HG02759 (cell line): ENCODE data around the gene RASA2.
"Not testable (repeated sequence)": the region's sequence is repeated elsewhere in the genome, so short reads cannot be mapped to it uniquely, and the experiment has no call there.

ENCODE experiments used
- ATAC-seq: cut with Tn5 transposase; IDR thresholded peaks from one replicate; pipeline ENCODE4 v1.9.1; 2021; ENCODE audit warnings: mild to moderate bottlenecking, moderate library complexity; ENCODE audit not compliant: unreplicated experiment

RASA2 gene

DNA sequence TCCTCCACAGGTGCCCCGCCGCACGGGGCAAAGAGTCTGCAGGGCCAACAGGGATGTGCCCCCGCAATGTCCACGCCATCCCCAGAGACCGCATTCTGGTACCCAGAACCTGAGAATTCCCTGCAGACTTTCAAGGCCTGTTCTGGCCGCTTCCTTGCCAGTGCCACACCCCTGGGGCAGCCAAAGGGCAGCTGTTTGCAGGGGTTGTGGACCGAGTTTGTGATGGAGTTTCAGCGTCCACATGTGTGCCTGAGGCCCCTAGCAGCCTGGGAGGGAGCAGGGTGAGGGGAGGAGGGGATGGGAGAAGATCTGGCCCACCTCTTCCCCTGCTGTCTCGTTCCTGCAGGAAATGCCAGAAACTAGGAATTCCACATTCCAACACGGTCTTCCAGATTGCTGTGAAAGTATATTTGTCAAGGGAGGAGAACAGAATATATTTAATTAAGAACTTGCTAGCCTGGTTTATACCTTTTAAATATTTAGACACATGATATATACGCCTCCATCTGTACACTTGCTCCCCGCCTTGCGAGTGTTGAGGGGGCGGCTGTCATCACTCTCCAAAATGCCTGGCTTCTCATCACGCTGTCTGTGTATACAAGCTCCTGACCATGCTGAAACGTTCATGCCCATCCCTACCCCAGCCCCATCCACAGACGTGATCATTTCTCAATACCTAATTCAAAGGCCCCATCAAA is 31.1 kb upstream of the RASA2 start:
- no peak for ATAC-seq

DNA sequence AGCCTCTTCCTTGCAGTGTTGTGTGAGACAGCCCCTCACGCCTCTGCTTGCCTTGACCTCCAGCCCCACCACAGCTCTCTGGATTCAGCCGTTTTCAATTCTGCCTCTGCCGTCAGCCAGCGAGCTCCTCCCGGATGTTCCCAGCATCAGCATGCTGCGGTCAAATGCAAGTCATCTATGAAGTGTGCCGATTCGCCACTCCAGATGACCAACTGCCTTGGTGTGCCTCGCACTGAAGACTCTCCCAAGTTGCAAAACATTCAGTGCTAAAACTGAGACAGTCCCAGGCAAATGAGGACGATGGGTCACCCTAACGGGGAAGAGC is 30.6 kb upstream of the RASA2 start:
- no peak for ATAC-seq

DNA sequence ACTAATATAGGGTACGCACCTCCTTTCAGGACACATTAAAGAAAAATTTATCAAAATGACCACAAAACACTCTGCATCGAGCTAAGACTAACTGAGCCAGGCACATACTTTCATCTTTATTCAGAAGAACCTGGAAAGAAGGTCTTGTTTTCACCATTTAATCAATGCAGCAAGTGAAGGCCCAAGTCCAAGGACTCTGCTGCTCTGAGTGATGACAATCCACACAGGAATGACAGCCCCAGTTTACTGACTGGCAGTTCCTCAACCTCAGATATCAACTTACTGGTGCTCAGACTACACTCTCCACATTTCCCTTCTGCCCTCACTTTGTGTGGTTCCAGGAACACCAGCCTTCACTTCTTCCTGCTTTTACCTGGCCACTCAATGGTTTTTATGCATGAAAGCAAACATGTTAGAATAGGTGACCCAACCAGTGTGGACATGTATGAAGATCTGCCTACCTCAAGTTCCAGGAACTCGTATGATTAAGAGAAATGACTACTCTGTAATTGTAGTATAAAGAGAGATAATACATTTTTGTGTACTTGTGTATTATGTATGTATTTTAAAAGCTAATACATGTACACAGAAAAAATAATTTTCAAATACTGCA is 29.1 kb upstream of the RASA2 start:
- ATAC-seq, result no peak

DNA sequence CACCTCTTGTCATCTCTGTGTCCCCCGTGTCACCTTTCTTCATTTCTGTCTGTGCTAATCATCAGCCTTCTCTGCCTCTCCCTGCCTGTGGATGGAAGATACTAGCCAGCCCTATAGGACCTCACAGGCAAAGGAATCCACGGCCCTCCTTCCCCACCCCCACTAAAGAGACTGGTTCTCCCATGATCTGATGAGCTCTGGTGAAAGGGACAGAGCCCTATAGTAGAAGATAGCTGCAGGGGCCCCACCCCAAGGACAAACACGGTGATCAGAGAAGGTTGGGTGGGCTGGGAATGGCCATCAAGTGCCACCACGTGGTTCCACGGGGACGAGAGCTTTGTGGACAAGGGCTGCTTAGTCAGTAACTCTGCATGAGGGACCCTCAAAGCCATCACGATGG is 27.8 kb upstream of the RASA2 start:
- ATAC-seq, result no peak

DNA sequence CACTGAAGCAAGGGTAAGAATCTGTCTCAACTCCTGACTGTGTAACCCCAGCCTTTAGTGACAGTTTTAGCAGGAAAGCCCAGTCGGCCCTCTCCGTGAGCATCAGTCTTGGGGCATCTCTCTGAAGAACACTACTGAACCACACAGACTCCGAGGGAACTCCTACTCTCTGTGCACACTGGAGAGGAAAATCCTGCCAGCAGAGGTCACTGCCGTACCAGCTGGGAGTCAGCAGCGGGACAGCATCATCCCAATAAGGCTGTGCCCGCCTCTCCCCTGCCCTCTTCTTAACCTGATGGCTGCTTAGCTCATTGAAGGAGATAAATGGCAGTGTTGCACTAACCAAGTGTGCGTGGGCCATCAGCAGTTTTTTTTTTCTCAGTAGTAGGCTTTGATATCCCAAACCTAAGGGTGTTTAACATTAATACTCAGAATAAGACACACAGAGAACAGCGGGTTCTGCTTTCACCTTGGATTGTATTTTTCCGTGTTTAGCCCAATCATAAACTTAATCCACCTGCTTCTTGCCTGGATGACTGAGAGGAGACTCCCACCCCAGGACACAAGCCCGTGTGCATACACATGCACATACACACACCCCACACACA is 26.6 kb upstream of the RASA2 start:
- ATAC-seq, result peak; percentile 92

DNA sequence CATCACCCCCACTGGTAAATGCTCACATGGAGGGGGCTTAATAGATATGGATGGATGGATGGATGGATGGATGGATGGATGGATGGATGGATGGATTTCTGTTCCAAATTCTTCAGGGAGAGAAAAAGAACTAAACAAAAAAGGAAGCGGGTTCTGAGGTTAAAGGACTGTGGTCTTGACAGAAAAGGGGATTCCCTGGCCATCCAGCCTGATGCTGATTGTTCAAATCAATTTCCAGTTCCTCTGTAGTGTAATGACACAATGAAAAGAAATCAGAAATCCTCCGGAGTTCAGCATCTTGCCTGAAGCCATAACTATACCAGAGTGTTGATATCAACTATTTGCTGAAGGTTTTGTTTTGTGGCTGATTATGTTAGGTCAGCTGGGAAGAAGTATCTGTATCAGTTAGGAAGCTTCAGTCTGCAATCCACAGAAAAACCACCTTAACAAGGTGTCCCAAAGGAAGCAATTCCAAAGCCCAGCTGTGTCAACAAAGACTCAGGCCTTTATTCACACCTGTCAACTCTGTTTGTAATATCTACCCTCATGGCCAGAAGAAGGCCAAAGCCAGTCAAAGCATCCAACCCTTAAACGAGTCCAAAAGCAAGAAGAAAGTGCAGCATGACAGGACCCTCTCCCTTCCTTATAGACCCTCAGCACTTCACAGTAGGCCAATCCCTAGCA is 24.5 kb upstream of the RASA2 start:
- no peak for ATAC-seq

DNA sequence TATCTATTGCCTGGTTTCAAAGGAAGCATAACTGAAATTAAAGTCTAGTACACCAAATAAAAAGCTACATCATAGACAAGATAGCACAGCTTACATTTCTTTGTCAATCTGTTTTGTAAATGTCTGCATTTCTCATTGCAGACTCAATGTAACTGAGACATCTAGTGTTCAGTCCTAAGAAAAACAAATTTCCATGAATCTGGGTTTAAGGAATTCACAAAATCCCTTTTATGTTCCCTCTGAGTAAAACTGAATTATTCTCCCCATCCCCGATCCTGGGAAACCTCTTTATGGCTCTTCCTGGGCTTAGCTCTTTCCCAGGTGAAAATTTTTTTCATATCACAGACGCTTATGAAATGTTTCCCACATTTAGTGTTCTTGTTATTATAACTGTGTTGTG is 21.6 kb upstream of the RASA2 start:
- no peak for ATAC-seq

DNA sequence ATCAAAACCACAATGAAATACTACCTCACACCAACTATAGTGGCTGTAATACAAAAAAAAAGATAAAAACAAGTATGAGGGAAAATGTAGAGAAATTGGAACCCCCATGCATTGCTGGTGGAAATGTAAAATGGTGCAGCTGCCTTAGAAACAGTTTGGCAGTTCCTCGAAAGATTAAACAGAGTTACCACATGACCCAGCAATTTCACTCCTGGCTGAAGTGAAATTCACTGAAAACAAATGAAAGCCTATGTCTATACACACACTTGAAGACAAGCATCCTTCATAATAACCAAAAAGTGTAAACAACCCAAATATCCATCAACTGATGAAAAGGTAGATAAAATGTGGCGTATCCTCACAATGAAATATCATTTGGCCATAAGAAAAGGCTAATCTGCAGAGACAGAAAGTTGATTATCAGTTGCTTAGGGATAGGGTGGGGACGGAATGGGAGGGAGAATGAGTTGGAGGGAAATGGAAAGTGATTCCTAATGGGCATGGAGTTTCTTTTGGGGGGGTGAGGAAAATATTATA is 20.1 kb upstream of the RASA2 start:
- no peak for ATAC-seq

DNA sequence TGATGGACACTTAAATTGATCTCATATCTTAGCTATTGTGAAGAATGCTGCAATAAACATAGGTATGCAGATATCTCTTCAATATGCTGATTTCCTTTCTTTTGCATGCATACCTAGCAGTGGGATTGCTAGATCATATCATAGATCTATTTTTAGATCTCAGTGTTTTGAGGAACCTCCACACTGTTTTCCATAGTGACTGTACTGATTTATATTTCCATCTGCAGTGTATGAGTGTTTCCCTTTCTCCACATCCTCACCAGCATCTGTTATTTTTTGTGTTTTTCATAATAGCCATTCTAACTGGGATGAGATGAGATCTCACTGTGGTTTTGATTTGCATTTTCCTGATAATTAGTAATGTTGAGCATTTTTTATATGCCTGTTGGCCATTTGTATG is 17.1 kb upstream of the RASA2 start:
- no peak for ATAC-seq

DNA sequence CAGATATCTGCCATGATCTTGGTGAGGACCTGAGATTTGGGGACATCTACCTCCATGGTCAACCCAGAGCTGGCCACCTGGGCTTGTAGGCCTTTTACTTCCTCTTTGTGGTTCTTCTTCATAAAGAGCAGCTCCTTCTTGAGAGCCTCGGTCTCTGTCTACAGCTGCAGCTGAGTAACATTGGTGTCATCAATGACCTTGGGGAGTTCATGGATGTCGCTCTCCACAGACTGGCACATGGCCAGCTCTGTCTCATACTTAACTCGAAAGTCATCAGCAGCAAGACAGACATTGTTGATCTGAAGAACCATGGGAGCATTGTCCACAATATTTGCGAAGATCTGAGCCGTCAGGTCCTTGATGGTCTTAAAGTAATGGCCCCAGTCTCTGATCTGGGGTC is 15.7 kb upstream of the RASA2 start:
- ATAC-seq, result no peak

DNA sequence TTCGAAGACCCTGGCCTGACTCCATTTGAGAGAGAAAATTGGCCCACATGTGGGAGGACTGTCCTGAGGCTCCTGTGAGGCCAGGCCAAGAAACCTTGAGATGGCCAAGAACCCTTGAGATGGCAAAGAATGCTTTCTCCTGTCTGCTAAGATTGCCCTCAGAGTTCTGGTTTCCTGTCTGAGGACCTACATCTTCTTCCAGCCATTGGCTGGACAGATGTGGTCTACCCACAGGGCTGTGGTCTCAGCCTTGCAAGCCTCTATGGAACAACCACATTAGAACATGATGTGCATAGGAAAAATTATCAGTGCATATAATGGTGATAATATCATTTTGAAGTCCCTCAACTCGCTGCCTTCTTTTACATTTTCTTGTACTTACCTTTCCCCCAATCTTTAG is 10.8 kb upstream of the RASA2 start:
- ATAC-seq, result no peak

DNA sequence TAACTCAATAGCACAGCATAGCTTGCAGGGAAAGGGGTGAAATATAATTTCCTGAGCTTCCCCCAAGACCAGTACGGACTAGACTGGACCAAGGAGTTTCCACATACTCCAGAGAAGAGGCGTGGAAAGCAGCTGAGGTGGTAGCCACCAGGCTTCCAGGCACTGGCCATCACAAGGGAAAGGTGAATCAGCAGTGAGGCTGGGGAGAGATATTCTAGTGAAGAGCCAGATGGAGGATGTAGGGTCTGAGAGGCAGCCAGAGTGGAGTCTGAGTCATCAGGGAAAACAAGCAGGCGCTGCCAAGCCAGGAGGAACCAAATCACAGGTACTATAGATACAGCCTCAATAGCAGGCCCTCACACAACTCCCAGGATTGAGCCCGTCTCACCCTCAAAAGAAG is 9.6 kb upstream of the RASA2 start:
- no peak for ATAC-seq

DNA sequence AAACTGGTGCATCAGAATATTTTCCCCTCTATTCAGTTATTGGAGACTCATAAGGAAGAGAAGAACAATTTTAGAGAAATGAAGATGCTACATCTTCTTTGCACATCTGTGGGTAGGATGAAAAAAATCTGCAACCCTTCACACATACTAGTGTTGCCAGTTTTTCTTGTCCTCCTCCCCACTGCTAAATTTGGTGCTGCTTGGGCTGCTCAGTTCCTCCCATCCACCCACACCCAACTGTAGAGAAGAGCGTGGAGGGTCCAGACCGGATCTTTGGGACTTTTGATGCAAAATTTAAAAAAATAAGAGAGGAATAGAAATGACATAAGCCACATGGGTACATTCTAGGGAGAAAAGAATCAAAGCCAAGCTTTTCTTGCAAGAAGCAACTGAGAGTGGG is 8.7 kb upstream of the RASA2 start:
- no peak for ATAC-seq

DNA sequence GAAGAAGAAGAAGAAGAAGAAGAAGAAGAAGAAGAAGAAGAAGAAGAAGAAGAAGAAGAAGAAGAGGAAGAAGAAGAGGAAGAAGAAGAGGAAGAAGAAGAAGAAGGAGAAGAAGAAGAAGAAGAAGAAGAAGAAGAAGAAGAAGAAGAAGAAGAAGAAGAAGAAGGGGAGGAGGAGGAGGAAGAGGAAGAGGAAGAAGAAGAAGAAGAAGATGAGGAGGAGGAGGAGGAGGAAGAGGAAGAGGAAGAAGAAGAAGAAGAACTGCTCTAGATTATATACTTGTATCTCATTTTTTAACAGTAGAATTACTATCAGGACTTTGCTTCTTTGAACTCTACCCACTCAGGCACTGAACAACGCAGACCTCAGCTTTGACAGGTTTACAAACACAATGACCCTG is 8.0 kb upstream of the RASA2 start:
- ATAC-seq, result not testable (repeated sequence)

DNA sequence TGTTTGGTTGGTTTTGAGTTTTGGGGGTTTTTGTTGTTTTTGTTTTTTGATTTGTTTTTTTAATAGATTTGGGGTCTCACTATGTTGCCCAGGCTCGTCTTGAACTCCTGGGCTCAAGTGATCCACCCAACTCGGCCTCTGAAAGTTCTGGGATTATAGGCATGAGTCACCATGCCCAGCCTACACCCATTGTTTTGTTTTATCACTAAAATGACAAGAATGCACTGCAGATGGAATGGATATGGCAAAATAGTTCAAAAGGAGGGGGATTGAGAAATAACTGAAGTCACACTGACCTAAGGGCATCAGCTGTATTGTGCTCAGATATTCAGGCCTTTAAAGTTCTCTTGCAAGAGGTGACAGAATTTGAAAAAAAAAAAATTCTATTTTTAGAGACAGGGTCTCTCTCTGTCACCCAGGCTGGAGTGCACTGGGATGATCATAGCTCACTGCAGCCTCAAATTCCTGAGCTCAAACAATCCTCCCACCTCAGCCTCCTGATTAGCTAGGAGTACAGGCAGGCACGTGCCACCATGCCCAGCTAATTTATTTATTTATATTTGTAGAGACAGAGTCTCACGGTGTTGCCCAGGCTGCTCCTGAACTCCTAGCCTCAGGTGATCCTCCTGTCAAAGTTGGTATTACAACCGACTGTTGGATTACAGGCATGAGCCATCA is 4.4 kb upstream of the RASA2 start:
- no peak for ATAC-seq

DNA sequence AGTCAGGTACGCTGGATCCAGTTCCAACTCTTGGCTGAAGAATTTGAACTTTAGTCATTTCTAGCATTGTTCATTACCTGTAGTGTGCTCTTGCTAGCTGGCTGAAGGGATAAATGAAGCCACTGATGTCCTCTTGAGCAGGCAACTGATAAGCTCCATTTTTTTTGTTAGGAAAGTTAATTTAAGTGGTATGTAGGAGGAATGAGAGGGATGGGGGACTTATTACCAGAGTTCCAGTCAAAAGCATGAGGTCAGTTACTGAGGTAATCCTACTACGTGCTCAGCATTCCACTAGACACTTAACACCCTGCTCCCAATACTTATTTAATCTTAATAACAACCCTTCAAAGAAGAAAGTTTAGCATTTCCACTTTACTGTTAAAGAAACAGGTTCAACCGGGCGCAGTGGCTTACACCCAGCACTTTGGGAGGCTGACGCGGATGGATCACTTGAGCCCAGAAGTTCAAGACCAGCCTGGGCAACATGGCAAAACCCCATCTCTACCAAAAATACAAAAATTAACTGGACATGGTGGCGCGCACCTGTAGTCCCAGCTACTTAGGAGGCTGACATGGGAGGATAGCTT is 2.0 kb upstream of the RASA2 start:
- ATAC-seq, result no peak

DNA sequence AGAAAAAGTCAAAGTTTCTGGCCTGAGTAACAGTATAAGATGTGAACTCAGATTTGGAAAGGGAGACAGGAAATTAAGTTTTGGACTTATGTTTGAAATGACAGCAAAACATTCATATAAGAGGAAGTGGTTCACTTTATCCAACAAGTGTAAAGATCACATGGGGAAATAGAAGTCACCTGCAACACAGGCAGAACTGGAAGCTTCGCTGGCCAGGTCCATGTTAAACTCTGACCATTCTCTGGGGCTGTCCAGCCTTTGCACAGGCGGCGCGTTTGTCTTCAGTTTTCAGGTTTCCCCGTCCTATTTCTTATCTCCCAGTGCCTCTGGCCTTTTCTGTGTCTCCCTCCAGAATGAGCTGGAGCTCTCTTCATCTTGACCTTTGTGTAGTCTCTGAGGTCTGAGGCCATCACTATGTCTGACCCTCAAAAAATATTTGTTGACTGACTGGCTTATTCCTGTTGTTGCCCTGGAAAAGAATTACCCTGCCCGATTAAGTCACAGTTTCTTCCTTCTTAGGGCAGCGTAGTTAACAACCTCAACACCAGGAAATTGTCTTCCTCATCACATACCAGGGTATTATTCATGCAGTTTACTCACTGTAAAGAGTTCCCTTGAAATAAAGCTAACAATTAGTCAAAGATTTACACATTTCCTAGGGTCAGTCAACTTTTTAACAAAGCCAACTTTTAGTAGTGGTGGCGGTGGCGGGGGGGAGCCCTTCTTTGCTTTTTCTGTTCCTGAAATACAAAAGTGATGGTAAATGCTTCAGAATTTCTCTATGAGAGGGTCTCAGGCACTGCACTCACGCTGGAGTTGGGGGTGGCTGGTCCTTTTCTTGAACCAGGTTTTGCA is 959 bp upstream of the RASA2 start:
- ATAC-seq, result no peak

DNA sequence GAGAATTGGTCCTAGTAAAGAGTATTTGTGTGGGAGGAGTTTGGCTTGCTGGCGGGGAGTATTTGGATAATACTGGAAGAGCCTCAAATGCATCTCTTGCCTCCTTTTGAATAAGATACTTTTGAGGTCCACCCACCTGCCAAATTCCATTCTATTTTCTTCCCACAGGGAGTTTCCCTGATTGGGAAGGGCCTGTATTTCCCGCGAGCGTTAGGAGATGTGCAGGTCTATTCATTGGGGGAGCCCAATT is 406 bp upstream of the RASA2 start:
- no peak for ATAC-seq

DNA sequence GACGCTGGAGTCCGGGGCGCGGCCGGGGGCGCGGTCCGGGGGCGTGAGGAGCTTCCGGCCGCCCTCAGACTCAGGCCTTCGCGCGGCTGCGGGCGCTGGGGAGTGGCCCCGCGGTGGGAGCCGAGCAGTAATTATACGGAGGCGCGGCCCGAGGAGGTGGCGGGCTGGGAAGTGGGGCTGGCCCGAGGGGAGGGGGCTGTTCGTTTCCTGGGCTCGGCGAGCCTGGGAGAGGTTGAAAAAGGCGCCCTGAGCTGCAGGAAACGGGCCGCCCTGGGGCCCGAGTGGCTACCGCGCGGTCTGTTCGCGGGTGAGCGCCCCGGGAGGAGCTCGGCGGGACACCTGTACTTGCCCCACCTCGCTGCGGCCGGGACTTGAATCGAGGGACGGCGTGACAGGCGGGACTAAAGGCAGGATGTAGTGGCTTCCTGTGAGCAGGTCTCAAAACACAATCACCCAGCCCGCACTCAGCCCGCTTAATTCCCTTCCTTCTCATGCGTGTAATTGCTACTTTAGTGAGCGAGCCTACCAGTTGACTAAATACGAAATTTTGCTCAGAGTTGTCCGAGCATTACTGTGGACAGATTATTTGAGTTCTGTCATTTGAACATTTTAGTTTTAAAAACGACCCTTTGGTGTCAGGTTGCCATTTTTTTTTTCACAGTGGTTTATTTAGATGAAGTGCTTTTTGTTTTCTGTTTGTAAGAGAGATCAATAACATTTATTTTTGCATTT is 860 bp downstream of the RASA2 start:
- peak; percentile 78 for ATAC-seq

DNA sequence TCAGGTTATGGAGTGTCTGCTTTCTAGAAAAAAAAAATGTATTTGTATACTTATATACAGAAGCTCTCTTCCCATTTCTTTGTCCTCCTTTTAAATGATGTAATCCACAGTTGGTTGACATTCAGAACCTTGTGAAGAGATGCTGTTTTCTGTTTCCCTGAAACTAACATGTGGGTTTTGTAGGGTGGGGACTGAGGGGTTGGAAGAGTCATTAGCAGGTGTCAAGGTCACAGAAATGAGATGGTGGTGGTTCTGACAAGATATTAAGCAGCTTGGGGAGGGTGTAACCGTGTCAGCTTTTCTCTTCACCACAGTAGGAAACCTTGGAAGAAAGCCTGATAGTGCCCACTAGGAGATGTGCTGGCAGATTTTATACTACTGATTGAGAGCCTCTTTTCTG is 2.4 kb downstream of the RASA2 start:
- no peak for ATAC-seq
